ENCODE data around the gene HOXC6. TPM values are rescaled to one million over a fixed set of nuclear protein-coding genes. Genes with fewer than 3 reads are reported as not detected.

HOXC6 gene
- total and polyA plus RNA-seq, 2 of the 13 experiments (the other 11 are each of a cell fraction or from before 2014, with no cell fraction given): not detected

- in situ Hi-C loops (cut with HindIII; ENCODE audit: extremely low pct_ligation_motif_present, low pct_unique_long_range_greater_than_20kb) (loop anchor here (10.0 kb wide), 1 partner anchor 380 kb away; no protein-coding TSS in a partner anchor), intact Hi-C loops (cut with micrococcal nuclease; ENCODE audit: unreplicated experiment) (no loop called here)
- Histone ChIP-seq H3K4me3 (replicated peaks in 1 of 3; ENCODE audit: insufficient read depth in 1 of 3, low read depth in 2 of 3, low read length in 3 of 3) (peak overlapping the region; percentile 23 to 48 (median 29); a peak in 3 of 6 replicates), H3K27me3 (ENCODE audit: control insufficient read depth in 1 of 2, insufficient read depth in 2 of 2, low read length in 2 of 2) (peaks cover 10 to 61% of the 10 kb centered on the region in 2 experiments), H3K4me1 (ENCODE audit: insufficient read depth, low read length) (peaks cover 29% of the 10 kb centered on the region), H3K79me2 (ENCODE audit: insufficient read depth, low read length) (no peaks in the 10 kb centered on the region), H3K27ac (ENCODE audit: extremely low read length, insufficient read depth, low read length) (no peak overlapping the region), H3K4me2 (ENCODE audit: low read depth, low read length) (peak overlapping the region; percentile 63), H4K20me1 (ENCODE audit: insufficient read depth, low read length) (no peaks in the 10 kb centered on the region), H3K36me3 (replicated peaks in 1 of 2; ENCODE audit: control insufficient read depth in 1 of 2, insufficient read depth in 2 of 2, low read length in 2 of 2) (no peaks in the 10 kb centered on the region), H2AFZ (ENCODE audit: low read length) (no peak overlapping the region), H3K9ac (ENCODE audit: insufficient read depth, low read depth, low read length) (no peak overlapping the region), H3K9me3 (ENCODE audit: low read length) (no peaks in the 10 kb centered on the region)
- DNase-seq (ENCODE audit: low spot score) (peak; percentile 57), FAIRE-seq (no peak), ATAC-seq (peak; percentile 89)
- WGBS (ENCODE audit: low lambda C conversion rate): 53% methylated on average over 32 of the region's 60 CpGs
- POLR2A ChIA-PET: no interaction called here
- no TSS peak for BruUV-seq (replicated peaks)
- CTCF ChIA-PET (ENCODE audit: low intra/inter-chr PET ratio, low total read pairs): no interaction called here
- TF ChIP-seq HNRNPH1 (optimal IDR thresholded peaks at IDR 0.05; ENCODE audit: low read depth, low read length) (no peak), ZFYVE20 (CRISPR knock-in tag; IDR thresholded peaks at IDR 0.05; ENCODE audit: borderline replicate concordance, low read depth) (no peak), TMF1 (CRISPR knock-in tag; IDR thresholded peaks at IDR 0.05; ENCODE audit: low read depth) (no peak), ZNF256 (CRISPR knock-in tag; conservative IDR thresholded peaks at IDR 0.05) (no peak), BRD4 (CRISPR knock-in tag; IDR thresholded peaks at IDR 0.05) (no peak), ZXDC (CRISPR knock-in tag; IDR thresholded peaks at IDR 0.05) (no peak), HES4 (CRISPR knock-in tag; IDR thresholded peaks at IDR 0.05; ENCODE audit: borderline replicate concordance) (no peak), EED (CRISPR knock-in tag; IDR thresholded peaks at IDR 0.05) (peak; percentile 60; the same call in 1 of the 2 replicates), IRF1 (CRISPR knock-in tag; IDR thresholded peaks at IDR 0.05; ENCODE audit: low read depth) (no peak), STAT6 (CRISPR knock-in tag; IDR thresholded peaks at IDR 0.05; ENCODE audit: borderline replicate concordance) (no peak), ZNF143 (CRISPR knock-in tag; IDR thresholded peaks at IDR 0.05) (0 out of 2 replicates have a peak, but pooled peaks have one; percentile 19), FOXK2 (IDR thresholded peaks at IDR 0.05) (no peak), HIC2 (CRISPR knock-in tag; IDR thresholded peaks at IDR 0.05; ENCODE audit: low read depth) (no peak), ETV6 (CRISPR knock-in tag; conservative IDR thresholded peaks at IDR 0.05) (no peak), ZNF543 (CRISPR knock-in tag; IDR thresholded peaks at IDR 0.05) (no peak), GATAD2A (CRISPR knock-in tag; IDR thresholded peaks at IDR 0.05) (peak; percentile 41), SOX5 (CRISPR knock-in tag; IDR thresholded peaks at IDR 0.05; ENCODE audit: borderline replicate concordance) (no peak), HOXD1 (CRISPR knock-in tag; IDR thresholded peaks at IDR 0.05) (no peak)
Observed at GRCh38 chr12:53994264-53995001, 33.8 kb upstream of the HOXC6 start.

Data from HepG2 (cell line).